Measurements from ENCODE around the gene PDZD2.
A peak's percentile ranks its signal among the peaks of the same experiment; 100 is the strongest.

The PDZD2 gene

GRCh38 chr5:31850981-31851689 is 212.2 kb downstream of the PDZD2 start:
- TF ChIP-seq, protein P1, sequence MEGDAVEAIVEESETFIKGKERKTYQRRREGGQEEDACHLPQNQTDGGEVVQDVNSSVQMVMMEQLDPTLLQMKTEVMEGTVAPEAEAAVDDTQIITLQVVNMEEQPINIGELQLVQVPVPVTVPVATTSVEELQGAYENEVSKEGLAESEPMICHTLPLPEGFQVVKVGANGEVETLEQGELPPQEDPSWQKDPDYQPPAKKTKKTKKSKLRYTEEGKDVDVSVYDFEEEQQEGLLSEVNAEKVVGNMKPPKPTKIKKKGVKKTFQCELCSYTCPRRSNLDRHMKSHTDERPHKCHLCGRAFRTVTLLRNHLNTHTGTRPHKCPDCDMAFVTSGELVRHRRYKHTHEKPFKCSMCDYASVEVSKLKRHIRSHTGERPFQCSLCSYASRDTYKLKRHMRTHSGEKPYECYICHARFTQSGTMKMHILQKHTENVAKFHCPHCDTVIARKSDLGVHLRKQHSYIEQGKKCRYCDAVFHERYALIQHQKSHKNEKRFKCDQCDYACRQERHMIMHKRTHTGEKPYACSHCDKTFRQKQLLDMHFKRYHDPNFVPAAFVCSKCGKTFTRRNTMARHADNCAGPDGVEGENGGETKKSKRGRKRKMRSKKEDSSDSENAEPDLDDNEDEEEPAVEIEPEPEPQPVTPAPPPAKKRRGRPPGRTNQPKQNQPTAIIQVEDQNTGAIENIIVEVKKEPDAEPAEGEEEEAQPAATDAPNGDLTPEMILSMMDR (IDR thresholded peaks at IDR 0.05; ENCODE audit: low read length): no peak
- TF ChIP-seq EZH2 (optimal IDR thresholded peaks at IDR 0.05; ENCODE audit: low read depth, low read length) (no peak), EZH2phosphoT487 (IDR thresholded peaks at IDR 0.05; ENCODE audit: low read length) (no peak)
- no peak overlapping the region for H3K27ac ChIP-seq (ENCODE audit: low read length)
- no peaks in the 10 kb centered on the region for H3K9me3 ChIP-seq (replicated peaks; ENCODE audit: insufficient read depth, low read length)
- no peaks in the 10 kb centered on the region for H3F3A ChIP-seq (ENCODE audit: insufficient read depth, low read length)
- no peak overlapping the region for H3K4me3 ChIP-seq (ENCODE audit: low read length)
- DNase-seq: no peak
- no peak overlapping the region for H3K9ac ChIP-seq (ENCODE audit: low read length)
- H3K79me2 ChIP-seq (ENCODE audit: low read length): no peaks in the 10 kb centered on the region
- H4K20me1 ChIP-seq (ENCODE audit: insufficient read depth, low read length): no peaks in the 10 kb centered on the region
- H3K4me2 ChIP-seq (ENCODE audit: low read depth, low read length): no peak overlapping the region
- H3K36me3 ChIP-seq (replicated peaks; ENCODE audit: insufficient read depth, low read length): no peaks in the 10 kb centered on the region
- no peaks in the 10 kb centered on the region for H3K27me3 ChIP-seq (replicated peaks; ENCODE audit: insufficient read depth, low read length)
- H3K4me1 ChIP-seq (ENCODE audit: low read length): no peaks in the 10 kb centered on the region
- no peak overlapping the region for H2AFZ ChIP-seq (ENCODE audit: low read length)
- H3K9me2 ChIP-seq (replicated peaks; ENCODE audit: insufficient read depth, low read length): no peaks in the 10 kb centered on the region

DNA sequence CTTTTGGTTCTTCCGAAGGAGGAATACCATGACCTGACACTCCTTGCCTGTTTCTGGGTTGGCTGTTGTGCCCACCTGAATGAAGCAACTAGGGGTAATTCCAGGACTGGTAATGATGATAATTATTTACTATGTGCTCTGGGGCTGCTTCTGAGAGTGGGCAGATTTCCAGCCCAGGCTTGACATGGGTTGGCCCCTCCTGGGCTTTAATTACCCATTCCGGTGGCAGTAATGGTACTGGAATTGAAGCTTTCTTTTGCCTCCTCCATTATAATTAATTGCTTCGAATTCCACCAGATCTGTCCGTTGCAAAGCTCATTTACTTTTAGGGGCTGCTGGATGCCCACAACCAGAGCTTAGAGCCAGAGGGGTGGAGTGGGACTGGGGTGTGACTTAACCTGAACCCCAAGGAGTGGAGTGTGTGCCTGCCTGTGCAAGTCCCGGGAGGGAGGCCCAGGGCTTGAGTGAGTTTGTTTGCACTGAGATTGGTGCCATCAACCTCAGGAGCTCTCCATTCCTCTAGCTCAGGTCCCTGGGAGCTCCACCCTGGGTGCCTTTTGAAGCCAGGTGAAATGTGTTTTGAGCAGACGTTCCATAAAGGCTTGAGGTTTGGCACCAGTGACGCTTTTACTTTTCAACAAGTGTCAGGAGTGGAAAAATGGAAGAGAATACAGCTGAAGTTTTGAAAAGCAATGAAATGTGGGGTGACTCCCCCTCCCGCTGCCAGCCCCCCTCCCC is 214.6 kb downstream of the PDZD2 start:
- DNase-seq: no peak
- TF ChIP-seq, protein P1 (IDR thresholded peaks at IDR 0.05; ENCODE audit: low read length): no peak
- TF ChIP-seq EZH2phosphoT487 (IDR thresholded peaks at IDR 0.05; ENCODE audit: low read length): no peak
- TF ChIP-seq EZH2 (optimal IDR thresholded peaks at IDR 0.05; ENCODE audit: low read depth, low read length): no peak
- Histone ChIP-seq H4K20me1 (ENCODE audit: insufficient read depth, low read length) (no peaks in the 10 kb centered on the region), H3K9me2 (replicated peaks; ENCODE audit: insufficient read depth, low read length) (no peaks in the 10 kb centered on the region), H3K4me2 (ENCODE audit: low read depth, low read length) (no peak overlapping the region), H3K4me1 (ENCODE audit: low read length) (no peaks in the 10 kb centered on the region), H2AFZ (ENCODE audit: low read length) (no peak overlapping the region), H3K27me3 (replicated peaks; ENCODE audit: insufficient read depth, low read length) (no peaks in the 10 kb centered on the region), H3K79me2 (ENCODE audit: low read length) (no peaks in the 10 kb centered on the region), H3F3A (ENCODE audit: insufficient read depth, low read length) (no peaks in the 10 kb centered on the region), H3K9me3 (replicated peaks; ENCODE audit: insufficient read depth, low read length) (no peaks in the 10 kb centered on the region), H3K27ac (ENCODE audit: low read length) (no peak overlapping the region), H3K9ac (ENCODE audit: low read length) (no peak overlapping the region), H3K36me3 (replicated peaks; ENCODE audit: insufficient read depth, low read length) (no peaks in the 10 kb centered on the region), H3K4me3 (ENCODE audit: low read length) (no peak overlapping the region)

GRCh38 chr5:31854181-31855133 is 215.5 kb downstream of the PDZD2 start:
- Histone ChIP-seq H3K79me2 (ENCODE audit: low read length) (no peaks in the 10 kb centered on the region), H3K9me3 (replicated peaks; ENCODE audit: insufficient read depth, low read length) (no peaks in the 10 kb centered on the region; the same call in 1 of the 2 replicates), H3K9ac (ENCODE audit: low read length) (no peak overlapping the region), H3K4me2 (ENCODE audit: low read depth, low read length) (peak overlapping the region; percentile 34; the same call in 1 of the 2 replicates), H4K20me1 (ENCODE audit: insufficient read depth, low read length) (no peaks in the 10 kb centered on the region), H2AFZ (ENCODE audit: low read length) (peak overlapping the region; percentile 19; the same call in 1 of the 2 replicates), H3F3A (ENCODE audit: insufficient read depth, low read length) (no peaks in the 10 kb centered on the region), H3K36me3 (replicated peaks; ENCODE audit: insufficient read depth, low read length) (no peaks in the 10 kb centered on the region), H3K4me3 (ENCODE audit: low read length) (no peak overlapping the region), H3K9me2 (replicated peaks; ENCODE audit: insufficient read depth, low read length) (no peaks in the 10 kb centered on the region), H3K27ac (ENCODE audit: low read length) (no peak overlapping the region), H3K27me3 (replicated peaks; ENCODE audit: insufficient read depth, low read length) (no peaks in the 10 kb centered on the region), H3K4me1 (ENCODE audit: low read length) (no peaks in the 10 kb centered on the region)
- DNase-seq: no peak
- TF ChIP-seq, protein P1 (IDR thresholded peaks at IDR 0.05; ENCODE audit: low read length): no peak
- TF ChIP-seq EZH2phosphoT487 (IDR thresholded peaks at IDR 0.05; ENCODE audit: low read length) (no peak), EZH2 (optimal IDR thresholded peaks at IDR 0.05; ENCODE audit: low read depth, low read length) (no peak)

Data from MM.1S (cell line).